ENCODE measurements around the gene DCDC2C.

DNA sequence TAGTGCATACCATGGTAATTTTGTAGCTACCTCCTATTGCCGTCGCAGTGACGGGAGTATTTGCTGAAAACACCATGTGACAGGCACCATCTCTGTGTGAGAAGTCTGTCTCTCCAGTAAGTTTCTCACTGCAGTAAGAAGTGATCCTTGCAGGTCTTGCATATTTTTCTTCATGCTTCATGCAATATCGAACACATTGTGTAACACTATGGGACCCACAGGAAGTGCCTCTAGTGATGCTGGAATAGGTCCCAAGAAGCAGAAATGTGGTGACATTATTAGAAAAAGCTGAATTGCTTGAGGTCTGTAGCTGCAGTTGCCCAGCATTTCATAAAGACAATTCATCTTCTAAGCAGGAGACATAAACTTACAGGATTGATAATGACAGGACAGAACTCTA lies 167.6 kb downstream of the DCDC2C start:
- TF ChIP-seq, protein P1, sequence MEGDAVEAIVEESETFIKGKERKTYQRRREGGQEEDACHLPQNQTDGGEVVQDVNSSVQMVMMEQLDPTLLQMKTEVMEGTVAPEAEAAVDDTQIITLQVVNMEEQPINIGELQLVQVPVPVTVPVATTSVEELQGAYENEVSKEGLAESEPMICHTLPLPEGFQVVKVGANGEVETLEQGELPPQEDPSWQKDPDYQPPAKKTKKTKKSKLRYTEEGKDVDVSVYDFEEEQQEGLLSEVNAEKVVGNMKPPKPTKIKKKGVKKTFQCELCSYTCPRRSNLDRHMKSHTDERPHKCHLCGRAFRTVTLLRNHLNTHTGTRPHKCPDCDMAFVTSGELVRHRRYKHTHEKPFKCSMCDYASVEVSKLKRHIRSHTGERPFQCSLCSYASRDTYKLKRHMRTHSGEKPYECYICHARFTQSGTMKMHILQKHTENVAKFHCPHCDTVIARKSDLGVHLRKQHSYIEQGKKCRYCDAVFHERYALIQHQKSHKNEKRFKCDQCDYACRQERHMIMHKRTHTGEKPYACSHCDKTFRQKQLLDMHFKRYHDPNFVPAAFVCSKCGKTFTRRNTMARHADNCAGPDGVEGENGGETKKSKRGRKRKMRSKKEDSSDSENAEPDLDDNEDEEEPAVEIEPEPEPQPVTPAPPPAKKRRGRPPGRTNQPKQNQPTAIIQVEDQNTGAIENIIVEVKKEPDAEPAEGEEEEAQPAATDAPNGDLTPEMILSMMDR (conservative IDR thresholded peaks at IDR 0.05; ENCODE audit: low read depth, low read length), result no peak
- TF ChIP-seq EZH2 (IDR thresholded peaks at IDR 0.05; ENCODE audit: borderline replicate concordance, low read depth, low read length, poor library complexity, severe bottlenecking), result no peak

Measured in A673 (cell line).